Measurements from ENCODE around the gene ZNF215.

The ZNF215 gene

GRCh38 chr11:6925636-6926207 is 504 bp upstream of the ZNF215 start:
- no peaks in the 10 kb centered on the region for H3K27me3 ChIP-seq (ENCODE audit: insufficient read depth, low read length, poor library complexity, severe bottlenecking)
- no peaks in the 10 kb centered on the region for H4K20me1 ChIP-seq (ENCODE audit: insufficient read depth, low read length, poor library complexity, severe bottlenecking)

GRCh38 chr11:6927030-6927617 is 898 bp downstream of the ZNF215 start:
- H4K20me1 ChIP-seq (ENCODE audit: insufficient read depth, low read length, poor library complexity, severe bottlenecking): no peaks in the 10 kb centered on the region
- no peaks in the 10 kb centered on the region for H3K27me3 ChIP-seq (ENCODE audit: insufficient read depth, low read length, poor library complexity, severe bottlenecking)
- H3K9me3 ChIP-seq (ENCODE audit: insufficient read depth, low read depth, low read length): no peaks in the 10 kb centered on the region
- no peaks in the 10 kb centered on the region for H3K9me2 ChIP-seq (replicated peaks; ENCODE audit: low read depth, low read length)
- peak overlapping the region; percentile 96 for H2AFZ ChIP-seq (ENCODE audit: low read length)
- no peaks in the 10 kb centered on the region for H3K36me3 ChIP-seq (ENCODE audit: insufficient read depth, low read length)
- H3K4me2 ChIP-seq (ENCODE audit: low read depth, low read length, poor library complexity, severe bottlenecking): peak overlapping the region; percentile 68
- TF ChIP-seq CTCF (conservative IDR thresholded peaks at IDR 0.05; ENCODE audit: low read length): no peak
- no peak for TF ChIP-seq EZH2phosphoT487 (IDR thresholded peaks at IDR 0.05; ENCODE audit: borderline replicate concordance)
- H3K4me3 ChIP-seq (ENCODE audit: low read length, poor library complexity, severe bottlenecking): peak overlapping the region; percentile 86
- H3K9ac ChIP-seq (ENCODE audit: low read depth, low read length, poor library complexity, severe bottlenecking): peak overlapping the region; percentile 80
- peaks cover 20% of the 10 kb centered on the region for H3K4me1 ChIP-seq (ENCODE audit: insufficient read depth, low read length, poor library complexity, severe bottlenecking)
- peaks cover 2% of the 10 kb centered on the region; the same call in 1 of the 2 replicates for H3F3A ChIP-seq (ENCODE audit: low read depth)
- H3K79me2 ChIP-seq (ENCODE audit: insufficient read depth, low read length): peaks cover 37% of the 10 kb centered on the region

More at GRCh38 chr11:6925636-6926207, 504 bp upstream of the ZNF215 start:
- peaks cover 11% of the 10 kb centered on the region for H3K4me1 ChIP-seq (ENCODE audit: insufficient read depth, low read length, poor library complexity, severe bottlenecking)
- H3K36me3 ChIP-seq (ENCODE audit: insufficient read depth, low read length): no peaks in the 10 kb centered on the region
- peak overlapping the region; percentile 68 for H3K4me2 ChIP-seq (ENCODE audit: low read depth, low read length, poor library complexity, severe bottlenecking)
- H2AFZ ChIP-seq (ENCODE audit: low read length): peak overlapping the region; percentile 96
- peaks cover 31% of the 10 kb centered on the region for H3K79me2 ChIP-seq (ENCODE audit: insufficient read depth, low read length)
- peak overlapping the region; percentile 80 for H3K9ac ChIP-seq (ENCODE audit: low read depth, low read length, poor library complexity, severe bottlenecking)
- peak overlapping the region; percentile 86 for H3K4me3 ChIP-seq (ENCODE audit: low read length, poor library complexity, severe bottlenecking)
- no peaks in the 10 kb centered on the region for H3F3A ChIP-seq (ENCODE audit: low read depth)
- TF ChIP-seq CTCF (conservative IDR thresholded peaks at IDR 0.05; ENCODE audit: low read length): no peak
- no peak for TF ChIP-seq EZH2phosphoT487 (IDR thresholded peaks at IDR 0.05; ENCODE audit: borderline replicate concordance)
- no peaks in the 10 kb centered on the region for H3K9me3 ChIP-seq (ENCODE audit: insufficient read depth, low read depth, low read length)
- H3K9me2 ChIP-seq (replicated peaks; ENCODE audit: low read depth, low read length): no peaks in the 10 kb centered on the region

DNA sequence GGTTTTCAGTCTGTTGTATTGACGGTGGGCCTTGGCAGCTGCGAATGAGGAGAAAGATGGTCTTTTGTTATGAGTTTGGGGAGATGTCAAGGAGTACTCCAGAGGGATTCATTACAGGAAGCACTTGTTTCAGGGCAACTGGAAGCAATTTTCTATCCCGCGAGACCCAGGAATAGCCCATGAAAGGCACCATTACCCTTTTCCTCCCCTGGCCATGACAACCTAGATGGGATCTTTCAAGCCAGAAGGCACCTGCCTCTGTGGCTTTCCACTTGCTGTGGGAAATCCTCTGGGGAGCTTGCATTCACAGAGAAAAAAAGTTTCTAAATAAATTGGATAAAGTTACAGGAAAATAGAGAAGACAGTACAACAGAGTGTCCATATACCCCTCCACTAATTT is 2.7 kb downstream of the ZNF215 start:
- no peak overlapping the region for H2AFZ ChIP-seq (ENCODE audit: low read length)
- no peaks in the 10 kb centered on the region for H3K27me3 ChIP-seq (ENCODE audit: insufficient read depth, low read length, poor library complexity, severe bottlenecking)
- H3K36me3 ChIP-seq (ENCODE audit: insufficient read depth, low read length): no peaks in the 10 kb centered on the region
- H3K9me3 ChIP-seq (ENCODE audit: insufficient read depth, low read depth, low read length): no peaks in the 10 kb centered on the region
- H3K9me2 ChIP-seq (replicated peaks; ENCODE audit: low read depth, low read length): no peaks in the 10 kb centered on the region
- peak overlapping the region; percentile 86 for H3K4me3 ChIP-seq (ENCODE audit: low read length, poor library complexity, severe bottlenecking)
- peaks cover 37% of the 10 kb centered on the region for H3K79me2 ChIP-seq (ENCODE audit: insufficient read depth, low read length)
- H3K4me2 ChIP-seq (ENCODE audit: low read depth, low read length, poor library complexity, severe bottlenecking): peak overlapping the region; percentile 68
- no peak for TF ChIP-seq CTCF (conservative IDR thresholded peaks at IDR 0.05; ENCODE audit: low read length)
- no peak for TF ChIP-seq EZH2phosphoT487 (IDR thresholded peaks at IDR 0.05; ENCODE audit: borderline replicate concordance)
- no peaks in the 10 kb centered on the region for H4K20me1 ChIP-seq (ENCODE audit: insufficient read depth, low read length, poor library complexity, severe bottlenecking)
- peaks cover 5% of the 10 kb centered on the region; the same call in 1 of the 2 replicates for H3F3A ChIP-seq (ENCODE audit: low read depth)
- no peak overlapping the region for H3K9ac ChIP-seq (ENCODE audit: low read depth, low read length, poor library complexity, severe bottlenecking)
- peaks cover 30% of the 10 kb centered on the region for H3K4me1 ChIP-seq (ENCODE audit: insufficient read depth, low read length, poor library complexity, severe bottlenecking)

All from Loucy (cell line).